Colonic mucosa (tissue), 4 donors: ENCODE measurements around the gene ITPRID1. TPM values are rescaled to one million over a fixed set of nuclear protein-coding genes. Genes with fewer than 3 reads are reported as not detected.
"Not testable (repeated sequence)": the region's sequence is repeated elsewhere in the genome, so short reads cannot be mapped to it uniquely, and the experiment has no call there.

Experiments
- DNase-seq: peaks from one replicate; pipeline ENCODE4 v3.0.0-alpha.2; 2020
- H3K27ac ChIP-seq: fragments of 200-600 bp; one replicate; pipeline ENCODE4 v1.8.0; 2021
- H3K27me3 ChIP-seq: fragments of 200-600 bp; one replicate; pipeline ENCODE4 v1.8.0; 2021
- H3K36me3 ChIP-seq: fragments of 200-600 bp; one replicate; pipeline ENCODE4 v1.8.0; 2021
- H3K4me1 ChIP-seq: fragments of 200-600 bp; one replicate; pipeline ENCODE4 v1.8.0; 2021; ENCODE audit warnings: mild to moderate bottlenecking
- H3K4me3 ChIP-seq: fragments of 200-600 bp; one replicate; pipeline ENCODE4 v1.8.0; 2021
- H3K9ac ChIP-seq, 2 donors: one replicate each; pipeline ENCODE4 v1.7.0; 2013; ENCODE audit warnings: control low read depth in 2 of 2, low read depth in 2 of 2, low read length in 2 of 2
- H3K9me3 ChIP-seq: fragments of 200-600 bp; one replicate; pipeline ENCODE4 v1.8.0; 2021
- intact Hi-C: fragments of 100-400 bp; cut with DNase I; formaldehyde crosslinking; loops from one replicate; pipeline ENCODE4 v1.14.1; 2022
- total RNA-seq, 2 donors: library from RNA; stranded (reverse); fragmentation: NEBNext Ultra II Directional in 1 of 2; extraction: Animal tissue kit (Norgen Biotek cat#: 25700) in 1 of 2; gene quantifications; one replicate each; pipeline ENCODE4 v1.2.1, GENCODE V29; 2021
- TF ChIP-seq, protein P1 (sequence below): fragments of 200-600 bp; IDR thresholded peaks from one replicate; pipeline ENCODE4 v1.8.0; 2022; ENCODE audit warnings: antibody characterized with exemption, mild to moderate bottlenecking
- donor health status: healthy.
- donor health status: DM: no; HTN: no; CAD: no.
- donor health status: DM: no; HTN: no; CAD: no.

Gene ITPRID1
- total RNA-seq: under 1 TPM; 0.48 to 0.91 TPM

GRCh38 chr7:31513790-31514189 is at the start of gene ITPRID1:
Gene ITPRID1, plus strand, starts transcription at chr7:31514090. Its CDS starts 38,935 bp downstream, at chr7:31553025.
- Histone ChIP-seq H3K36me3 (no peaks in the 10 kb centered on the region), H3K4me1 (no peaks in the 10 kb centered on the region), H3K9ac (no peak within 1 kb of the TSS), H3K27me3 (no peaks in the 10 kb centered on the region), H3K9me3 (no peaks in the 10 kb centered on the region), H3K4me3 (no peak within 1 kb of the TSS), H3K27ac (no peak within 1 kb of the TSS)
- intact Hi-C loops: no loop called here
- TF ChIP-seq, protein P1, sequence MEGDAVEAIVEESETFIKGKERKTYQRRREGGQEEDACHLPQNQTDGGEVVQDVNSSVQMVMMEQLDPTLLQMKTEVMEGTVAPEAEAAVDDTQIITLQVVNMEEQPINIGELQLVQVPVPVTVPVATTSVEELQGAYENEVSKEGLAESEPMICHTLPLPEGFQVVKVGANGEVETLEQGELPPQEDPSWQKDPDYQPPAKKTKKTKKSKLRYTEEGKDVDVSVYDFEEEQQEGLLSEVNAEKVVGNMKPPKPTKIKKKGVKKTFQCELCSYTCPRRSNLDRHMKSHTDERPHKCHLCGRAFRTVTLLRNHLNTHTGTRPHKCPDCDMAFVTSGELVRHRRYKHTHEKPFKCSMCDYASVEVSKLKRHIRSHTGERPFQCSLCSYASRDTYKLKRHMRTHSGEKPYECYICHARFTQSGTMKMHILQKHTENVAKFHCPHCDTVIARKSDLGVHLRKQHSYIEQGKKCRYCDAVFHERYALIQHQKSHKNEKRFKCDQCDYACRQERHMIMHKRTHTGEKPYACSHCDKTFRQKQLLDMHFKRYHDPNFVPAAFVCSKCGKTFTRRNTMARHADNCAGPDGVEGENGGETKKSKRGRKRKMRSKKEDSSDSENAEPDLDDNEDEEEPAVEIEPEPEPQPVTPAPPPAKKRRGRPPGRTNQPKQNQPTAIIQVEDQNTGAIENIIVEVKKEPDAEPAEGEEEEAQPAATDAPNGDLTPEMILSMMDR: no peak
- no peak for DNase-seq

GRCh38 chr7:31464601-31465000 is 49.3 kb upstream of the ITPRID1 start:
- H3K27me3 ChIP-seq: no peaks in the 10 kb centered on the region
- no peak for DNase-seq
- H3K9ac ChIP-seq: no peak overlapping the region
- no peaks in the 10 kb centered on the region for H3K4me1 ChIP-seq
- intact Hi-C loops: no loop called here
- H3K36me3 ChIP-seq: no peaks in the 10 kb centered on the region
- H3K27ac ChIP-seq: no peak overlapping the region
- no peaks in the 10 kb centered on the region for H3K9me3 ChIP-seq
- H3K4me3 ChIP-seq: no peak overlapping the region
- TF ChIP-seq, protein P1: no peak

GRCh38 chr7:31465285-31465684 is 48.6 kb upstream of the ITPRID1 start:
- no peak for DNase-seq
- H3K27me3 ChIP-seq: no peaks in the 10 kb centered on the region
- H3K9ac ChIP-seq: no peak overlapping the region
- H3K4me1 ChIP-seq: no peaks in the 10 kb centered on the region
- no peak overlapping the region for H3K27ac ChIP-seq
- TF ChIP-seq, protein P1: no peak
- intact Hi-C loops: no loop called here
- no peak overlapping the region for H3K4me3 ChIP-seq
- H3K9me3 ChIP-seq: no peaks in the 10 kb centered on the region
- no peaks in the 10 kb centered on the region for H3K36me3 ChIP-seq

DNA sequence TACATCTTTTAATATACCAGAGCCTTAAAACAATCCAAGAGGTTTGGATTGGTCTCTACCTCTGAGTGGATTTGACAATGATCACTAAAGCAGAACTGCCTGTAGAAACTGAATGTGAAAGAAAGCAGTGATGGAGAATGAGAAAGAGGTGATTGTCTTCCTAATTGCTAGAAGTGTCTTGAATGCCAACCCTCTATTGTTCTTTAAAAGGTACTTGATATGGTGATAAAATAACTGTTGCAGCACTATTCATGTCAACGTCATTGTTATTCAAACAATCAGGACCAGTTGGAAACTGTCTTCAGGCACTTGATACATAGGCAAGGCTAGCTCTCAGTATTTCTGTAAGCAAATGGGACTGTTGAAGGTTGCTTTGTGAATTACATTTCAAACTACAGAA is 47.9 kb upstream of the ITPRID1 start:
- TF ChIP-seq, protein P1: no peak
- no peaks in the 10 kb centered on the region for H3K36me3 ChIP-seq
- no peak overlapping the region for H3K4me3 ChIP-seq
- no peak overlapping the region for H3K27ac ChIP-seq
- DNase-seq: no peak
- H3K27me3 ChIP-seq: no peaks in the 10 kb centered on the region
- H3K9me3 ChIP-seq: no peaks in the 10 kb centered on the region
- intact Hi-C loops: no loop called here
- no peaks in the 10 kb centered on the region for H3K4me1 ChIP-seq
- H3K9ac ChIP-seq: no peak overlapping the region

GRCh38 chr7:31470883-31471282 is 43.0 kb upstream of the ITPRID1 start:
- H3K9ac ChIP-seq, H3K4me1 ChIP-seq, intact Hi-C loops, DNase-seq, H3K27me3 ChIP-seq, H3K9me3 ChIP-seq, H3K4me3 ChIP-seq, H3K27ac ChIP-seq, H3K36me3 ChIP-seq: not testable (repeated sequence)

DNA sequence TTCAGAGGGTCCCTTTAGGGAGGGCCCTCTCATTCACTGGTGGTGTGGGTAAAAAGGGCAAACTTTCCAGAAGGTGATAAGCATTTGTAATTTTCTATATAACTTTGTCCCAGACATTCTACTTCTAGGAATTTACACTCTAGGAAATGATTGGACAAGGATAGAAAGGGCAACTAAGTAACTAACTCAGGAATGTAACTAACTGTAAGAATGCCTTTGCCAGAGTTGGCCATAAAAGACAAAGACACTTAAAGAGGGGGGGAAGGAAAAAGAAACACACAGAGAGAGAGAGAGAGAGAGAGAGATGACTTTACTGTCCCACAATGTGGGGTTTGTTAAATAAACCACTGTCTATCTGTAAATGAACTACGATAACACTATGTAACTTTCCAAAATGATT is 38.5 kb upstream of the ITPRID1 start:
- intact Hi-C loops: no loop called here

More for the DNA sequence above, 38.5 kb upstream of the ITPRID1 start:
- no peak for DNase-seq
- no peaks in the 10 kb centered on the region for H3K36me3 ChIP-seq
- H3K4me3 ChIP-seq: no peak overlapping the region
- H3K9me3 ChIP-seq: no peaks in the 10 kb centered on the region
- H3K27me3 ChIP-seq: no peaks in the 10 kb centered on the region
- TF ChIP-seq, protein P1: no peak
- no peak overlapping the region for H3K27ac ChIP-seq
- no peak overlapping the region for H3K9ac ChIP-seq
- no peaks in the 10 kb centered on the region for H3K4me1 ChIP-seq
